ENCODE results near the gene TRIM68.

GRCh38 chr11:4578624-4579023 lies 29.4 kb downstream of the TRIM68 start:
- TF ChIP-seq CTCF (tag by site-specific recombination; IDR thresholded peaks at IDR 0.05): no peak
- TF ChIP-seq ZNF449 (tag by site-specific recombination; IDR thresholded peaks at IDR 0.05): no peak
- TF ChIP-seq ZNF514 (tag by site-specific recombination; IDR thresholded peaks at IDR 0.05): no peak
- no peak for TF ChIP-seq ZSCAN23 (tag by site-specific recombination; IDR thresholded peaks at IDR 0.05)
- TF ChIP-seq ZNF530 (tag by site-specific recombination; IDR thresholded peaks at IDR 0.05; ENCODE audit: low read depth): no peak
- no peak for TF ChIP-seq TCF7L2 (IDR thresholded peaks at IDR 0.05; ENCODE audit: borderline replicate concordance, low read depth, low read length)
- TF ChIP-seq MYNN (tag by site-specific recombination; IDR thresholded peaks at IDR 0.05; ENCODE audit: borderline replicate concordance): no peak
